ENCODE results near the gene SLFNL1.

DNA sequence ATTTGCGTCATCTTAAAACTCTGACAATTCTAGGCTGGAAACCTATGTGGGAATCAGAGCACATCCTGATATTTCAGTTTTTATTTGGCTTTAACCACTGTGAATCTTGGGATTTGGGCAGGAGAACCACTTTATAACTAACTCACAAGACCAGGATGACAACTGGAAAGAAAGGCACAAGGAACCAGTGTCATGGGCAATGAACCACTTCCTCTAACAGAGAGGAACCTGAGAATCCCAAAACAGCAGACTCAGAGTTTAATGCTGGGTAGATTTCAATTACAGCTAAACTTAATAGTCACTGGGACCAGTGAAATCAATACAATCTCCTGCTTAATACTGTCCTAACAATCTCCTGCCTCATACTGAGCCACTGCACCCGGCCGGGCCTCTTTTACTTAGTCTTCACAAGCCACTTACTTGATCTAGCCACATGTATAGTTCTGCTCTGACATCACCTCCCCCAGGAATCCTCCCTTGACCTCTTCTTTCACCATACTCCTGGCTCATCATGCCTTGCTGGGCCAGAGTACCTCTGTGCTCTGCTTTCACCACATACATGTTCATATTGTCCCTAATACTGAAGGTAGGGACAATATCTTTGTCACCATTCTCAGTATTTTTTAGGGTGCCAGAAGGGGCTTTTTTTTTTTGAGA, 20.2 kb upstream of the SLFNL1 start:
- TF ChIP-seq ZNF384 (IDR thresholded peaks at IDR 0.05) (no peak), SP1 (IDR thresholded peaks at IDR 0.05) (no peak), FOXM1 (IDR thresholded peaks at IDR 0.05; ENCODE audit: borderline replicate concordance) (no peak), FOXA1 (IDR thresholded peaks at IDR 0.05) (no peak), ELF4 (IDR thresholded peaks at IDR 0.05) (no peak), TARDBP (IDR thresholded peaks at IDR 0.05) (no peak), LEF1 (IDR thresholded peaks at IDR 0.05; ENCODE audit: borderline replicate concordance) (no peak), FOXK2 (IDR thresholded peaks at IDR 0.05) (no peak), ARNT (IDR thresholded peaks at IDR 0.05) (no peak), CTBP1 (IDR thresholded peaks at IDR 0.05; ENCODE audit: borderline replicate concordance) (no peak), NFRKB (IDR thresholded peaks at IDR 0.05) (no peak), L3MBTL2 (conservative IDR thresholded peaks at IDR 0.05) (no peak)
- TF ChIP-seq, protein P1, sequence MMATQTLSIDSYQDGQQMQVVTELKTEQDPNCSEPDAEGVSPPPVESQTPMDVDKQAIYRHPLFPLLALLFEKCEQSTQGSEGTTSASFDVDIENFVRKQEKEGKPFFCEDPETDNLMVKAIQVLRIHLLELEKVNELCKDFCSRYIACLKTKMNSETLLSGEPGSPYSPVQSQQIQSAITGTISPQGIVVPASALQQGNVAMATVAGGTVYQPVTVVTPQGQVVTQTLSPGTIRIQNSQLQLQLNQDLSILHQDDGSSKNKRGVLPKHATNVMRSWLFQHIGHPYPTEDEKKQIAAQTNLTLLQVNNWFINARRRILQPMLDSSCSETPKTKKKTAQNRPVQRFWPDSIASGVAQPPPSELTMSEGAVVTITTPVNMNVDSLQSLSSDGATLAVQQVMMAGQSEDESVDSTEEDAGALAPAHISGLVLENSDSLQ (IDR thresholded peaks at IDR 0.05), result no peak

Data from HEK293T (cell line).